HG03432 (cell line): ENCODE results near the gene NTF3.

Experiments
- ATAC-seq: cut with Tn5 transposase; IDR thresholded peaks from one replicate; pipeline ENCODE4 v1.9.1; 2021; ENCODE audit warnings: mild to moderate bottlenecking, moderate library complexity; ENCODE audit not compliant: unreplicated experiment

NTF3 gene

GRCh38 chr12:5485454-5485853, 53.5 kb downstream of the NTF3 start:
- no peak for ATAC-seq

GRCh38 chr12:5487076-5487475, 55.2 kb downstream of the NTF3 start:
- no peak for ATAC-seq

GRCh38 chr12:5487948-5488625, 56.2 kb downstream of the NTF3 start:
- ATAC-seq, result no peak

- no peak for ATAC-seq
Observed at GRCh38 chr12:5488626-5488955, 56.7 kb downstream of the NTF3 start.

GRCh38 chr12:5489017-5489416, 57.1 kb downstream of the NTF3 start:
- ATAC-seq, result no peak

- ATAC-seq, result no peak
Observed at GRCh38 chr12:5489760-5490406, 58.0 kb downstream of the NTF3 start.

- no peak for ATAC-seq
Observed at GRCh38 chr12:5492562-5492961, 60.7 kb downstream of the NTF3 start.

- ATAC-seq, result no peak
Observed at GRCh38 chr12:5493018-5493417, 61.1 kb downstream of the NTF3 start.

- no peak for ATAC-seq
Observed at GRCh38 chr12:5494343-5494742, 62.4 kb downstream of the NTF3 start.

- ATAC-seq, result no peak
Observed at GRCh38 chr12:5497329-5498053, 65.6 kb downstream of the NTF3 start.

GRCh38 chr12:5498076-5498475, 66.2 kb downstream of the NTF3 start:
- ATAC-seq, result no peak

GRCh38 chr12:5498806-5499205, 66.9 kb downstream of the NTF3 start:
- ATAC-seq, result no peak

- ATAC-seq, result no peak
Observed at GRCh38 chr12:5499566-5500330, 67.8 kb downstream of the NTF3 start.

GRCh38 chr12:5500331-5500659, 68.4 kb downstream of the NTF3 start:
- no peak for ATAC-seq

- no peak for ATAC-seq
Observed at GRCh38 chr12:5503774-5504173, 71.9 kb downstream of the NTF3 start.

- no peak for ATAC-seq
Observed at GRCh38 chr12:5505116-5505515, 73.2 kb downstream of the NTF3 start.

GRCh38 chr12:5505751-5506150, 73.8 kb downstream of the NTF3 start:
- ATAC-seq, result no peak

GRCh38 chr12:5506295-5506694, 74.4 kb downstream of the NTF3 start:
- ATAC-seq, result no peak

GRCh38 chr12:5506821-5507231, 74.9 kb downstream of the NTF3 start:
- no peak for ATAC-seq

GRCh38 chr12:5507401-5507935, 75.6 kb downstream of the NTF3 start:
- ATAC-seq, result no peak

- ATAC-seq, result no peak
Observed at GRCh38 chr12:5507944-5508343, 76.0 kb downstream of the NTF3 start.
